Inferior parietal cortex (tissue), 1 donor: ENCODE data around the gene SLC25A21.
"Not testable (repeated sequence)": the region's sequence is repeated elsewhere in the genome, so short reads cannot be mapped to it uniquely, and the experiment has no call there.

Experiments used
- DNase-seq: peaks from one replicate; pipeline ENCODE4 v3.0.0-alpha.2; 2016; ENCODE audit errors: extremely low spot score

SLC25A21 gene

GRCh38 chr14:37186865-37187264 is 14.5 kb upstream of the SLC25A21 start:
- no peak for DNase-seq

- DNase-seq, result no peak
Observed at GRCh38 chr14:37185670-37186069, 13.3 kb upstream of the SLC25A21 start.

GRCh38 chr14:37184520-37184919 is 12.1 kb upstream of the SLC25A21 start:
- DNase-seq, result not testable (repeated sequence)

- no peak for DNase-seq
Observed at GRCh38 chr14:37181441-37181840, 9.0 kb upstream of the SLC25A21 start.

GRCh38 chr14:37180886-37181285 is 8.5 kb upstream of the SLC25A21 start:
- not testable (repeated sequence) for DNase-seq

- no peak for DNase-seq
Observed at GRCh38 chr14:37179896-37180502, 7.6 kb upstream of the SLC25A21 start.

GRCh38 chr14:37172936-37173614 is 669 bp upstream of the SLC25A21 start:
- DNase-seq, result no peak

- no peak for DNase-seq
Observed at GRCh38 chr14:37171678-37172023, 755 bp downstream of the SLC25A21 start.

GRCh38 chr14:37170993-37171392 is 1.4 kb downstream of the SLC25A21 start:
- DNase-seq, result no peak

GRCh38 chr14:37170237-37170636 is 2.2 kb downstream of the SLC25A21 start:
- DNase-seq, result no peak

GRCh38 chr14:37168721-37169120 is 3.7 kb downstream of the SLC25A21 start:
- DNase-seq, result no peak

GRCh38 chr14:37167151-37168047 is 5.0 kb downstream of the SLC25A21 start:
- no peak for DNase-seq

GRCh38 chr14:37165794-37166193 is 6.6 kb downstream of the SLC25A21 start:
- DNase-seq, result no peak

- not testable (repeated sequence) for DNase-seq
Observed at GRCh38 chr14:37162307-37162706, 10.1 kb downstream of the SLC25A21 start.

GRCh38 chr14:37157987-37158386 is 14.4 kb downstream of the SLC25A21 start:
- DNase-seq, result no peak

GRCh38 chr14:37153483-37153882 is 18.9 kb downstream of the SLC25A21 start:
- no peak for DNase-seq

- no peak for DNase-seq
Observed at GRCh38 chr14:37153005-37153404, 19.4 kb downstream of the SLC25A21 start.

- peak; percentile 74 for DNase-seq
Observed at GRCh38 chr14:37150414-37150813, 22.0 kb downstream of the SLC25A21 start.

- DNase-seq, result no peak
Observed at GRCh38 chr14:37147310-37147880, 25.0 kb downstream of the SLC25A21 start.

- DNase-seq, result not testable (repeated sequence)
Observed at GRCh38 chr14:37146438-37146837, 26.0 kb downstream of the SLC25A21 start.

GRCh38 chr14:37145395-37145794 is 27.0 kb downstream of the SLC25A21 start:
- DNase-seq, result no peak

- no peak for DNase-seq
Observed at GRCh38 chr14:37144729-37145363, 27.6 kb downstream of the SLC25A21 start.
